Ovary (tissue), 9 donors: ENCODE measurements around the gene EID3. TPM values are rescaled to one million over a fixed set of nuclear protein-coding genes. Genes with fewer than 3 reads are reported as not detected.
A peak's percentile ranks its signal among the peaks of the same experiment; 100 is the strongest.

Experiments used
- DNase-seq, 5 donors: peaks; one replicate each; pipeline ENCODE4 v3.0.0-alpha.2; 2019 to 2020
- H3K27ac ChIP-seq, 2 donors: fragments of 200-600 bp; one replicate each; pipeline versions ENCODE4 v1.5.1 to v1.8.0; 2019 to 2022
- H3K27me3 ChIP-seq: fragments of 200-600 bp; one replicate; pipeline ENCODE4 v1.8.0; 2022
- H3K36me3 ChIP-seq: fragments of 200-600 bp; sonication (generic); one replicate; pipeline ENCODE4 v1.5.1; 2019
- H3K4me1 ChIP-seq: one replicate; pipeline ENCODE4 v1.8.1; 2013; ENCODE audit warnings: mild to moderate bottlenecking, moderate library complexity; ENCODE audit not compliant: insufficient read depth
- H3K4me3 ChIP-seq: fragments of 200-600 bp; sonication (generic); one replicate; pipeline ENCODE4 v1.5.1; 2017
- H3K9me3 ChIP-seq, 2 donors: fragments of 200-600 bp in 1 of 2; sonication (generic) in 1 of 2; one replicate each; pipeline versions ENCODE4 v1.5.1 to v1.8.1; 2013 to 2019; ENCODE audit warnings: mild to moderate bottlenecking in 1 of 2, moderate library complexity in 1 of 2
- EP300 ChIP-seq: sonication (generic); formaldehyde crosslinking; IDR thresholded peaks from one replicate; pipeline ENCODE4 v1.6.1; 2017; ENCODE audit warnings: antibody characterized with exemption
- POLR2A ChIP-seq: fragments of 450-650 bp; IDR thresholded peaks from one replicate; pipeline ENCODE4 v1.6.1; 2017; ENCODE audit warnings: antibody characterized with exemption, mild to moderate bottlenecking, moderate library complexity
- WGBS, 3 donors: extraction: QIAGEN DNeasy Blood & Tissue Kit in 1 of 3; methylation state at CpG; one replicate each; pipeline versions ENCODE4 v1.1.5 to v1.1.7; 2013 to 2017; 5-methylcytosine and 5-hydroxymethylcytosine counted together
- intact Hi-C, 4 donors: fragments of 100-400 bp; cut with DNase I; formaldehyde crosslinking; loops; one replicate each; pipeline versions ENCODE4 v1.11.0 to v1.15.1; 2022 to 2023
- polyA plus RNA-seq, 2 donors: library from polyadenylated mRNA; stranded (reverse); fragments of 200-250 nt in 1 of 2; fragments of 350-450 nt in 1 of 2; fragmentation: Illumina TruSeq in 1 of 2; extraction: RNeasy Lipid Tissue Mini Kit (QIAGEN cat#74804) in 1 of 2; gene quantifications; one replicate each; pipeline ENCODE4 v1.2.3, GENCODE V29; 2013 to 2014
- total RNA-seq, 7 donors: library from RNA; depleted of rRNA in 2 of 7; stranded (reverse); fragments of >200 nt in 2 of 7; fragmentation: NEBNext Ultra II Directional in 3 of 7; extraction: Animal tissue kit (Norgen Biotek cat#: 25700) in 3 of 7; gene quantifications; one replicate each; pipeline versions ENCODE4 v1.1.0 to v1.2.4, GENCODE V29; 2016 to 2023
- TF ChIP-seq, protein P1 (sequence below), 3 donors: fragments of 450-650 bp in 2 of 3; fragments of 200-600 bp in 1 of 3; IDR thresholded peaks; one replicate each; pipeline versions ENCODE4 v1.5.1 to v1.8.0; 2016 to 2022; ENCODE audit warnings: antibody characterized with exemption in 3 of 3, mild to moderate bottlenecking in 1 of 3
- donor health status: DM: no; HTN: no; CAD: no; lungs with moderate emphysema.
- donor health status: DM: no; HTN: no; CAD: no.
- donor health status: Bipolar disorder and iron deficiency.
- donor health status: DM: yes; HTN: yes; CAD: no.
- donor health status: DM: no; HTN: no; CAD: no.
- donor health status: DM: yes; HTN: yes; CAD: no.

The EID3 gene
- total and polyA plus RNA-seq, 9 donors: 3.0 to 23.4 (median 6.2) TPM

DNA sequence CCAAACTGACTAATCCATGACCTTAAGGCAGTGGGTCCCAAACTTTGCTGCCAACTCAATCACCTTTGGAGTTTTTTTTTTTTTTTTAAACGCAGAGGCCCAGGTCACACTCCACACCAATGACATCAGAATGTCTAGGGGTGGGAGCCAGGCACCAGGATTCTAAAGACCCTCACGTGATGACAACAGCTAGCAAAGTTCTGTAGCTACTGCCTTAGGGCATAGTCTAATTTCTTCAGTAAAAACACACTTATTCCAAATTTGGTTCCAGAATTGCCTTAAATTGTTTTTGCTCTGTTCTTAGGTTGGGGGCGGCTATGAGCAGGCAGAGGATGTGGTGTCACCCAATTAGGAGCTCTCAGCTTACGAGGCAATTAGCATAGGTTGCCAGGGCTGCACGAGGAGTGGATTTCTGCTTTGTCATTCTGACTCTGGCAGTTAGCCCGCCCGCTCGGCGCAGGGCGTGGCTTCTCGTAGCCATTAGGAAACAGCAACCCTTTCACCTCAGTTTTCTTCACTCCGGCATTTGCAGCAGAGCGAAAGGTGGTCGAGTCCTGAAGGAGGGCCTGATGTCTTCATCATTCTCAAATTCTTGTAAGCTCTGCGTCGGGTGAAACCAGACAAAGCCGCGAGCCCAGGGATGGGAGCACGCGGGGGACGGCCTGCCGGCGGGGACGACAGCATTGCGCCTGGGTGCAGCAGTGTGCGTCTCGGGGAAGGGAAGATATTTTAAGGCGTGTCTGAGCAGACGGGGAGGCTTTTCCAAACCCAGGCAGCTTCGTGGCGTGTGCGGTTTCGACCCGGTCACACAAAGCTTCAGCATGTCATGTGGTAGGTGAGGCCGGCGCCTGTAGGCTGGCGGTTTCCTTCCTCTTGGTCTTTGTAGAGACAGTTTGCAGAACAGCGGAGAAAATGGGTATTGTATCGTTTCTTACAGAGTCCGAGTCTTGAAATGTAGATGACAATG lies 16.7 kb upstream of the EID3 start:
- intact Hi-C loops: loop anchor here in 3 of 4 donors (5.0 kb wide), 1 partner anchor 69 kb away; the partner anchor contains the start of gene TXNRD1 (in 3 of the 3)
- no peaks in the 10 kb centered on the region for H3K27me3 ChIP-seq
- H3K27ac ChIP-seq: peak overlapping the region; percentile 78 to 81
- DNase-seq: peak; percentile 92 to 95 (median 93)
- H3K4me3 ChIP-seq: peak overlapping the region; percentile 73
- peaks cover 9% of the 10 kb centered on the region for H3K4me1 ChIP-seq
- WGBS, 3 donors: 0 to 1% (median 0%) methylated on average over 40 of the region's 40 CpGs
- H3K9me3 ChIP-seq: no peaks in the 10 kb centered on the region
- TF ChIP-seq, protein P1, sequence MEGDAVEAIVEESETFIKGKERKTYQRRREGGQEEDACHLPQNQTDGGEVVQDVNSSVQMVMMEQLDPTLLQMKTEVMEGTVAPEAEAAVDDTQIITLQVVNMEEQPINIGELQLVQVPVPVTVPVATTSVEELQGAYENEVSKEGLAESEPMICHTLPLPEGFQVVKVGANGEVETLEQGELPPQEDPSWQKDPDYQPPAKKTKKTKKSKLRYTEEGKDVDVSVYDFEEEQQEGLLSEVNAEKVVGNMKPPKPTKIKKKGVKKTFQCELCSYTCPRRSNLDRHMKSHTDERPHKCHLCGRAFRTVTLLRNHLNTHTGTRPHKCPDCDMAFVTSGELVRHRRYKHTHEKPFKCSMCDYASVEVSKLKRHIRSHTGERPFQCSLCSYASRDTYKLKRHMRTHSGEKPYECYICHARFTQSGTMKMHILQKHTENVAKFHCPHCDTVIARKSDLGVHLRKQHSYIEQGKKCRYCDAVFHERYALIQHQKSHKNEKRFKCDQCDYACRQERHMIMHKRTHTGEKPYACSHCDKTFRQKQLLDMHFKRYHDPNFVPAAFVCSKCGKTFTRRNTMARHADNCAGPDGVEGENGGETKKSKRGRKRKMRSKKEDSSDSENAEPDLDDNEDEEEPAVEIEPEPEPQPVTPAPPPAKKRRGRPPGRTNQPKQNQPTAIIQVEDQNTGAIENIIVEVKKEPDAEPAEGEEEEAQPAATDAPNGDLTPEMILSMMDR (IDR thresholded peaks at IDR 0.05): no peak
- TF ChIP-seq EP300 (peak; percentile 64), POLR2A (peak; percentile 85)
- no peaks in the 10 kb centered on the region for H3K36me3 ChIP-seq

DNA sequence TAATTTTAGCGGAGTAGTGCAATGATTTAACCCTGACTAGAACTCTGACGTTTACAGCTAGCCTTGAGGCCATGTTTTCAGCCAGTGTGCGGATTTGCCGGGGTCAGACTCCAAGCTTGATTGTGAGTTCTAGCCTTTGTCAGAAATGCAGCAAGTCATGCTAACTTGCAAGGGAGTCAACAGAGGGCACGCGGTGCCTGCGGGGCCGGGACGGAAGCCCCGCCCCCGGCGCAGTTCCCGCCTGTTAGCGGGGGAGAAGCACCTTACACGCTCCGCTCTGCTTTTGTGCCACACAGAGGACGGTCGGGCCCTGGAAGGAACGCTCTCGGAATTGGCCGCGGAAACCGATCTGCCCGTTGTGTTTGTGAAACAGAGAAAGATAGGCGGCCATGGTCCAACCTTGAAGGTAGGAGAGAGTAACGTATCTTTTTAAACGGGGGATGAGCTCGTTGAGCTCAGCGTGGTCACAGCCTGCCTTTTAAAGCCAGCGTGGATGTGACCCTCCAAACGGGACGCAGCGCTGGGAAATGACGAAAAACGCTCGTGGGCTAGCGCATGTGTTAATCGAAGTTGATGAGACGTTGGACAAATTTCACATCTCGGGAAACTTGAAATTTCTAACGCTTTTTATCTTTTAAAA lies 14.8 kb upstream of the EID3 start:
- Histone ChIP-seq H3K27ac (peak overlapping the region; percentile 78 to 81), H3K9me3 (no peaks in the 10 kb centered on the region), H3K4me3 (peak overlapping the region; percentile 73), H3K27me3 (no peaks in the 10 kb centered on the region), H3K4me1 (peaks cover 9% of the 10 kb centered on the region), H3K36me3 (no peaks in the 10 kb centered on the region)
- peak; percentile 71 for TF ChIP-seq POLR2A
- TF ChIP-seq EP300: no peak
- intact Hi-C loops: loop anchor here in 3 of 4 donors (5.0 kb wide), 1 partner anchor 71 kb away; the partner anchor contains the start of gene TXNRD1 (in 3 of the 3)
- 0 to 1% (median 1%) methylated on average over 37 to 41 of the region's 41 CpGs for WGBS, 3 donors
- DNase-seq: peak; percentile 77 to 86 (median 81)

DNA sequence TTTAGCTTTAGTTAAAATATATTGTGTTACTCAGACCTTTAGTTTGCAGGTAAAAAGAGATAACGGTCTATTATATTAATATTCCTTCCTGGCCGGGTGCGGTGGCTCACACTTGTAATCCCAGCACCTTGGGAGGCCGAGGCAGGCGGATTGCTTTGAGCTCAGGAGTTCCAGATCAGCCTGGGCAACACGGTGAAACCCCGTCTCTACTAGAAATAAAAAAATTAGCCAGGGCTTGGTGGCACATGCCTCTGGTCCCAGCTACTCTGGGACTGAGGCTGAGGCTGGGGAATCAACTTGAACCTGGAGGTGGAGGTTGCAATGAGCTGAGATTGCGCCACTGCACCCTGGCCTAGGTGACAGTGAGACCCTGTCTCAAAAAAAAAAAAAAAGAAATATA lies 13.2 kb upstream of the EID3 start:
- H3K4me3 ChIP-seq: peak overlapping the region; percentile 73
- H3K9me3 ChIP-seq: no peaks in the 10 kb centered on the region
- WGBS, 3 donors: 88 to 94% (median 94%) methylated on average over 8 of the region's 8 CpGs
- no peak overlapping the region for H3K27ac ChIP-seq
- H3K36me3 ChIP-seq: no peaks in the 10 kb centered on the region
- TF ChIP-seq POLR2A (no peak), EP300 (no peak)
- TF ChIP-seq, protein P1 (IDR thresholded peaks at IDR 0.05): no peak
- H3K27me3 ChIP-seq: no peaks in the 10 kb centered on the region
- no peak for DNase-seq
- intact Hi-C loops: no loop called here
- H3K4me1 ChIP-seq: peaks cover 11% of the 10 kb centered on the region

DNA sequence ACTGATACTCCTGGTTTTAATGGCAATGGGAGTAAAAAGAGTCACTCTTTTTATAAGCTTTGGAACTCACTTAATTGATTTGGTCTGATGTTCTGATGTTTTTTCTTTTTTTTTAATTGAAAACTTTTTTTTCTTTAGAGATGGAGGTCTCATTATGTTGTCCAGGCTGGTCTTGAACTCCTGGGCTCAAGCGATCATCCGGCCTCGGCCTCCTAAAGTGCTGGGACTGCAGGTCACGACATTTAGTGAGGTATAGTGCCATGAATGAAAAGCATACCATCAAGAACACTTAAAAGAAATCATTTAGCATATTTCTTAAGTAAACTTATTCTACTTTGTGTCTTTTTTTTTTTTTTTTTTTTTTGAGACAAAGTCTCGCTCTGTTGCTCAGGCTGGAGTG lies 12.7 kb upstream of the EID3 start:
- H3K9me3 ChIP-seq: no peaks in the 10 kb centered on the region
- H3K4me1 ChIP-seq: peaks cover 10% of the 10 kb centered on the region
- WGBS, 3 donors: 97 to 98% (median 97%) methylated on average over 5 of the region's 5 CpGs
- H3K4me3 ChIP-seq: no peak overlapping the region
- TF ChIP-seq, protein P1 (IDR thresholded peaks at IDR 0.05): no peak
- TF ChIP-seq POLR2A (no peak), EP300 (no peak)
- intact Hi-C loops: no loop called here
- no peaks in the 10 kb centered on the region for H3K36me3 ChIP-seq
- no peaks in the 10 kb centered on the region for H3K27me3 ChIP-seq
- H3K27ac ChIP-seq: no peak overlapping the region
- no peak for DNase-seq
